Calu3 (cell line): ENCODE data around the gene RPL19. TPM values are rescaled to one million over a fixed set of nuclear protein-coding genes. Genes with fewer than 3 reads are reported as not detected.

ENCODE experiments used
- BruUV-seq: library from RNA; stranded (reverse); fragments of 400-500 nt; replicated peaks from 2 replicates; lab custom pipeline; 2021; lab: Mats Ljungman, UMichigan
- CTCF ChIA-PET: fragments of 300-600 bp; sonication (Branson Sonifier 250); formaldehyde crosslinking; loops from one replicate; lab custom pipeline; 2022; ENCODE audit warnings: antibody characterized with exemption; lab: Charles Lee
- DNase-seq: peaks from one replicate; pipeline ENCODE4 v3.0.0; 2022
- H3K27ac Mint-ChIP-seq: one replicate; pipeline ENCODE4 v1.8.0; 2022; ENCODE audit warnings: mixed read lengths; ENCODE audit not compliant: unreplicated experiment
- H3K27me3 Mint-ChIP-seq: one replicate; pipeline ENCODE4 v1.8.0; 2022; ENCODE audit warnings: mixed read lengths; ENCODE audit not compliant: unreplicated experiment
- H3K36me3 Mint-ChIP-seq: one replicate; pipeline ENCODE4 v1.8.0; 2022; ENCODE audit warnings: mild to moderate bottlenecking, moderate library complexity, mixed read lengths; ENCODE audit not compliant: insufficient read depth, unreplicated experiment
- H3K4me1 Mint-ChIP-seq: one replicate; pipeline ENCODE4 v1.8.0; 2022; ENCODE audit warnings: mild to moderate bottlenecking, low read depth, mixed read lengths; ENCODE audit not compliant: unreplicated experiment
- H3K4me3 Mint-ChIP-seq: one replicate; pipeline ENCODE4 v1.8.0; 2022; ENCODE audit warnings: mild to moderate bottlenecking, low read depth, moderate library complexity, mixed read lengths; ENCODE audit not compliant: unreplicated experiment
- H3K9me3 Mint-ChIP-seq: one replicate; pipeline ENCODE4 v1.8.0; 2022; ENCODE audit warnings: low read depth, mixed read lengths; ENCODE audit not compliant: unreplicated experiment
- CTCF ChIP-seq: fragments of 200-600 bp; IDR thresholded peaks from one replicate; pipeline ENCODE4 v1.8.0; 2022; ENCODE audit warnings: antibody characterized with exemption; ENCODE audit not compliant: unreplicated experiment
- intact Hi-C: fragments of 100-400 bp; cut with micrococcal nuclease; formaldehyde crosslinking; loops from one replicate; pipeline ENCODE4 v1.10.0; 2022; ENCODE audit not compliant: unreplicated experiment
- total RNA-seq: library from RNA; stranded (reverse); gene quantifications from 2 replicates; pipeline ENCODE4 v1.2.3, GENCODE V29; 2022

RPL19 gene
- total RNA-seq, 1 experiment from 2014 or later = 6,763 TPM

DNA sequence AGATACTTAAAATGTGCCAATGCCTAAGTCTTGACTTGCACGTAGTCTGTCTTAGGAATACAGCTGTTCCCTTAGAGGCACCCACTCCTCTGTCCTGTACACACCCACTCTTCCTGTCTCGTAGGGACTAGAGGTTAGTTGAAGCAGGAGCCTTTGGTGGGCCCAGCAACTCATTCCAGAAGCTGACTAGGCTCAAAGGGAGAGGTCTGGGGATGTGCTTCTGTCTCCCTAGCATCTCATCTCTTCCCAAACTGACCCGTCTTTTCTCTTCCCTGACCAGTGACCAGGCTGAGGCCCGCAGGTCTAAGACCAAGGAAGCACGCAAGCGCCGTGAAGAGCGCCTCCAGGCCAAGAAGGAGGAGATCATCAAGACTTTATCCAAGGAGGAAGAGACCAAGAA is 4.2 kb downstream of the RPL19 start:
- intact Hi-C loops = no loop called here
- peaks cover 17% of the 10 kb centered on the region for H3K27me3 Mint-ChIP-seq
- BruUV-seq = TSS peak; percentile 1
- TF ChIP-seq CTCF = no peak
- H3K4me3 Mint-ChIP-seq = no peak overlapping the region
- CTCF ChIA-PET = interaction anchor here (0.6 to 7.8 kb wide), 7 partner anchors 10 to 221 kb away, joined by 3 to 442 read pairs (median 10); no protein-coding TSS in a partner anchor
- H3K36me3 Mint-ChIP-seq = peaks cover 78% of the 10 kb centered on the region
- H3K4me1 Mint-ChIP-seq = peaks cover 36% of the 10 kb centered on the region
- no peaks in the 10 kb centered on the region for H3K9me3 Mint-ChIP-seq
- H3K27ac Mint-ChIP-seq = peak overlapping the region; percentile 3
- no peak for DNase-seq

- Mint-ChIP-seq H3K36me3 (peaks cover 72% of the 10 kb centered on the region), H3K4me1 (peaks cover 36% of the 10 kb centered on the region)
- intact Hi-C loops = loop anchor here (5.0 kb wide), 1 partner anchor 197 kb away; the partner anchor contains the start of gene FBXL20
Measured at GRCh38 chr17:39205112-39205526, 5.0 kb downstream of the RPL19 start.

GRCh38 chr17:39208136-39208535 is 8.1 kb downstream of the RPL19 start:
- DNase-seq = no peak
- no peak overlapping the region for H3K4me3 Mint-ChIP-seq
- CTCF ChIA-PET = interaction anchor here (1.1 to 7.8 kb wide), 11 partner anchors 8 to 193 kb away, joined by 3 to 442 read pairs (median 10); partner anchors contain the start of genes CACNB1, FBXL20 and RPL19
- TF ChIP-seq CTCF = no peak
- intact Hi-C loops = loop anchor here (5.0 kb wide), 1 partner anchor 194 kb away; the partner anchor contains the start of gene FBXL20
- peaks cover 31% of the 10 kb centered on the region for H3K4me1 Mint-ChIP-seq
- H3K27ac Mint-ChIP-seq = no peak overlapping the region
- peaks cover 45% of the 10 kb centered on the region for H3K36me3 Mint-ChIP-seq
- BruUV-seq = no TSS peak
- H3K9me3 Mint-ChIP-seq = no peaks in the 10 kb centered on the region
- H3K27me3 Mint-ChIP-seq = peaks cover 49% of the 10 kb centered on the region

More at GRCh38 chr17:39205112-39205526, 5.0 kb downstream of the RPL19 start:
- Mint-ChIP-seq H3K27me3 (peaks cover 26% of the 10 kb centered on the region), H3K27ac (peak overlapping the region; percentile 18), H3K9me3 (no peaks in the 10 kb centered on the region), H3K4me3 (no peak overlapping the region)
- no peak for DNase-seq
- CTCF ChIA-PET = interaction anchor here (0.7 to 7.8 kb wide), 11 partner anchors 9 to 876 kb away, joined by 3 to 442 read pairs (median 10); no protein-coding TSS in a partner anchor
- BruUV-seq = no TSS peak
- no peak for TF ChIP-seq CTCF

GRCh38 chr17:39208893-39209292 is 8.8 kb downstream of the RPL19 start:
- no TSS peak for BruUV-seq
- H3K27me3 Mint-ChIP-seq = peaks cover 57% of the 10 kb centered on the region
- H3K4me1 Mint-ChIP-seq = peaks cover 38% of the 10 kb centered on the region
- peak; percentile 73 for DNase-seq
- CTCF ChIA-PET = interaction anchor here (0.5 to 7.8 kb wide), 15 partner anchors 9 to 232 kb away, joined by 3 to 442 read pairs (median 4); partner anchors contain the start of genes CACNB1, FBXL20 and RPL19
- H3K36me3 Mint-ChIP-seq = peaks cover 41% of the 10 kb centered on the region
- intact Hi-C loops = loop anchor here (5.0 kb wide), 1 partner anchor 193 kb away; the partner anchor contains the start of gene FBXL20
- H3K9me3 Mint-ChIP-seq = no peaks in the 10 kb centered on the region
- no peak overlapping the region for H3K27ac Mint-ChIP-seq
- TF ChIP-seq CTCF = no peak
- H3K4me3 Mint-ChIP-seq = peak overlapping the region; percentile 55
